Endometrial microvascular endothelial cells (primary cell): ENCODE measurements around the gene PGC. TPM values are rescaled to one million over a fixed set of nuclear protein-coding genes. Genes with fewer than 3 reads are reported as not detected.

Source experiments
- in situ Hi-C: cut with HindIII; loops from 2 replicates; pipeline ENCODE4 v1.10.0; 2017; ENCODE audit warnings: low sequenced_read_pairs, low pct_unique_long_range_greater_than_20kb; ENCODE audit errors: inconsistent ontology term
- total RNA-seq: library from RNA; depleted of rRNA; stranded (reverse); fragments of >200 nt; gene quantifications from one replicate; pipeline ENCODE4 v1.2.3, GENCODE V29; 2015; ENCODE audit errors: inconsistent ontology term

PGC gene
- total RNA-seq, 1 donor from 2014 or later = not detected

GRCh38 chr6:41721414-41721813 is 25.8 kb downstream of the PGC start:
- in situ Hi-C loops = no loop called here

- in situ Hi-C loops = no loop called here
Observed at GRCh38 chr6:41720783-41721182, 26.4 kb downstream of the PGC start.

- in situ Hi-C loops = no loop called here
Observed at GRCh38 chr6:41720262-41720620, 27.0 kb downstream of the PGC start.

GRCh38 chr6:41719436-41720261 is 27.5 kb downstream of the PGC start:
- in situ Hi-C loops = no loop called here

- in situ Hi-C loops = no loop called here
Observed at GRCh38 chr6:41718828-41719227, 28.4 kb downstream of the PGC start.

- in situ Hi-C loops = no loop called here
Observed at GRCh38 chr6:41717392-41717736, 29.8 kb downstream of the PGC start.

- in situ Hi-C loops = no loop called here
Observed at GRCh38 chr6:41716516-41717391, 30.4 kb downstream of the PGC start.

GRCh38 chr6:41715795-41716515 is 31.2 kb downstream of the PGC start:
- in situ Hi-C loops = no loop called here

GRCh38 chr6:41714556-41715273 is 32.5 kb downstream of the PGC start:
- in situ Hi-C loops = no loop called here

- in situ Hi-C loops = no loop called here
Observed at GRCh38 chr6:41713650-41714291, 33.4 kb downstream of the PGC start.

- in situ Hi-C loops = no loop called here
Observed at GRCh38 chr6:41713159-41713649, 34.0 kb downstream of the PGC start.

- in situ Hi-C loops = no loop called here
Observed at GRCh38 chr6:41712651-41713103, 34.5 kb downstream of the PGC start.

- in situ Hi-C loops = no loop called here
Observed at GRCh38 chr6:41711323-41712038, 35.7 kb downstream of the PGC start.

GRCh38 chr6:41709375-41709774 is 37.8 kb downstream of the PGC start:
- in situ Hi-C loops = no loop called here

- in situ Hi-C loops = no loop called here
Observed at GRCh38 chr6:41708856-41709255, 38.3 kb downstream of the PGC start.

- in situ Hi-C loops = no loop called here
Observed at GRCh38 chr6:41707565-41708200, 39.5 kb downstream of the PGC start.

- in situ Hi-C loops = no loop called here
Observed at GRCh38 chr6:41706876-41707564, 40.2 kb downstream of the PGC start.
